Loucy (cell line): ENCODE results near the gene IRF1.

Experiments
- H2AFZ ChIP-seq: fragments of 200-600 bp; sonication (generic); 2 replicates; pipeline ENCODE4 v1.6.0; 2016; ENCODE audit warnings: antibody characterized with exemption, mild to moderate bottlenecking, low read length, moderate library complexity
- H3F3A ChIP-seq: fragments of 200-600 bp; 2 replicates; pipeline ENCODE4 v1.6.0; 2016; ENCODE audit warnings: antibody characterized with exemption, low read depth, mild to moderate bottlenecking
- H3K27me3 ChIP-seq: fragments of 200-600 bp; sonication (generic); 2 replicates; pipeline ENCODE4 v1.6.1; 2014; ENCODE audit warnings: low read length, mild to moderate bottlenecking; ENCODE audit not compliant: insufficient read depth, poor library complexity, severe bottlenecking
- H3K36me3 ChIP-seq: fragments of 200-600 bp; sonication (generic); 2 replicates; pipeline ENCODE4 v1.6.1; 2016; ENCODE audit warnings: low read length; ENCODE audit not compliant: insufficient read depth
- H3K4me1 ChIP-seq: fragments of 200-600 bp; sonication (generic); 2 replicates; pipeline ENCODE4 v1.5.1; 2014; ENCODE audit warnings: low read length, mild to moderate bottlenecking; ENCODE audit not compliant: insufficient read depth, poor library complexity, severe bottlenecking
- H3K4me2 ChIP-seq: fragments of 200-600 bp; sonication (generic); 2 replicates; pipeline ENCODE4 v1.6.0; 2014; ENCODE audit warnings: antibody characterized with exemption, low read length, low read depth, mild to moderate bottlenecking; ENCODE audit not compliant: poor library complexity, severe bottlenecking
- H3K4me3 ChIP-seq: fragments of 200-600 bp; sonication (generic); 2 replicates; pipeline ENCODE4 v1.5.1; 2014; ENCODE audit warnings: low read length, mild to moderate bottlenecking, mixed read lengths; ENCODE audit not compliant: poor library complexity, severe bottlenecking
- H3K79me2 ChIP-seq: fragments of 200-600 bp; sonication (generic); 2 replicates; pipeline ENCODE4 v1.6.1; 2014; ENCODE audit warnings: low read length; ENCODE audit not compliant: insufficient read depth
- H3K9ac ChIP-seq: fragments of 200-600 bp; sonication (generic); 2 replicates; pipeline ENCODE4 v1.6.0; 2014; ENCODE audit warnings: mild to moderate bottlenecking, low read depth, low read length, moderate library complexity; ENCODE audit not compliant: poor library complexity, severe bottlenecking
- H3K9me2 ChIP-seq: fragments of 200-600 bp; sonication (generic); replicated peaks from 2 replicates; pipeline ENCODE4 v1.6.1; 2016; ENCODE audit warnings: low read depth, low read length, mixed read lengths
- H3K9me3 ChIP-seq: fragments of 200-600 bp; sonication (generic); 2 replicates; pipeline ENCODE4 v1.6.1; 2014; ENCODE audit warnings: mild to moderate bottlenecking, antibody characterized with exemption, low read length, low read depth; ENCODE audit not compliant: insufficient read depth
- H4K20me1 ChIP-seq: fragments of 200-600 bp; sonication (generic); 2 replicates; pipeline ENCODE4 v1.6.0; 2014; ENCODE audit warnings: antibody characterized with exemption, low read length, mild to moderate bottlenecking; ENCODE audit not compliant: insufficient read depth, poor library complexity, severe bottlenecking
- EZH2phosphoT487 ChIP-seq: fragments of 200-600 bp; IDR thresholded peaks from 2 replicates; pipeline ENCODE4 v1.6.1; 2018; ENCODE audit warnings: antibody characterized with exemption, mild to moderate bottlenecking, moderate library complexity, borderline replicate concordance
- TF ChIP-seq, protein P1 (sequence below): fragments of 200-600 bp; sonication (generic); conservative IDR thresholded peaks from 2 replicates; pipeline ENCODE4 v1.5.1; 2014; ENCODE audit warnings: mild to moderate bottlenecking, antibody characterized with exemption, low read length

The IRF1 gene

DNA sequence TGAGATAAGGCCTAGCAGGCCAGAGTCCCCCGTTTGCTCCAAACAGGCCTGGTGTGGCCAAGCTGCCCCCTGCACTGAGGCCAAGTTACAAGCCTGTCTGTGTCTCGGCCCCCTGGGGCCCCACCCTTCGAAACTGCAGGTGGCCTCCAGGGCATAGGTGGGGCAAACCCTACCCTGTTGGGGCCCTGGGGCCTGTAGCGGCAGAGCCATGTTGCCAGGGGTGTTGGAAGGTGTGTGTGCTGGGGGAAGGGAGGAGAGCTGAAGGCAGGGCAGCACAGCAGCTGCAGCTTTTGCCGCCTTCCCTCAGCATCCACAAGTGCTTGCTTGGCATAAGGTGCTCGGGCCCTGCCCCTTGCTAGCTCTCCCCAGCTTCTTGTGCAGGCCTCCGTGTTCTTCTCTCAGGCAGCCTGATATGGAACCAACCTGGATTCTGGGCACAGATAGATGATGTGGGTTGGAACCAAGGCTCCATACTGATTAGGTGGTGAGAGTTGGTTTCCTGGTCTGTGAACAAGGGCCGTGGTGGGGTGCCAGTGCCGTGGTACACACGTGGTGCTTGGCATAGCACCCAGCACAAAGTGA is 12.7 kb downstream of the IRF1 start:
- Histone ChIP-seq H3K4me3 (no peak overlapping the region), H2AFZ (no peak overlapping the region), H3K27me3 (no peaks in the 10 kb centered on the region), H3K9me2 (no peaks in the 10 kb centered on the region), H3K4me1 (peaks cover 31% of the 10 kb centered on the region), H3K79me2 (peaks cover 4% of the 10 kb centered on the region; the same call in 1 of the 2 replicates), H3K4me2 (no peak overlapping the region), H3K9ac (no peak overlapping the region), H3K9me3 (no peaks in the 10 kb centered on the region), H3K36me3 (peaks cover 6% of the 10 kb centered on the region; the same call in 1 of the 2 replicates), H4K20me1 (peaks cover under 1% of the 10 kb centered on the region), H3F3A (no peaks in the 10 kb centered on the region)
- no peak for TF ChIP-seq EZH2phosphoT487
- TF ChIP-seq, protein P1, sequence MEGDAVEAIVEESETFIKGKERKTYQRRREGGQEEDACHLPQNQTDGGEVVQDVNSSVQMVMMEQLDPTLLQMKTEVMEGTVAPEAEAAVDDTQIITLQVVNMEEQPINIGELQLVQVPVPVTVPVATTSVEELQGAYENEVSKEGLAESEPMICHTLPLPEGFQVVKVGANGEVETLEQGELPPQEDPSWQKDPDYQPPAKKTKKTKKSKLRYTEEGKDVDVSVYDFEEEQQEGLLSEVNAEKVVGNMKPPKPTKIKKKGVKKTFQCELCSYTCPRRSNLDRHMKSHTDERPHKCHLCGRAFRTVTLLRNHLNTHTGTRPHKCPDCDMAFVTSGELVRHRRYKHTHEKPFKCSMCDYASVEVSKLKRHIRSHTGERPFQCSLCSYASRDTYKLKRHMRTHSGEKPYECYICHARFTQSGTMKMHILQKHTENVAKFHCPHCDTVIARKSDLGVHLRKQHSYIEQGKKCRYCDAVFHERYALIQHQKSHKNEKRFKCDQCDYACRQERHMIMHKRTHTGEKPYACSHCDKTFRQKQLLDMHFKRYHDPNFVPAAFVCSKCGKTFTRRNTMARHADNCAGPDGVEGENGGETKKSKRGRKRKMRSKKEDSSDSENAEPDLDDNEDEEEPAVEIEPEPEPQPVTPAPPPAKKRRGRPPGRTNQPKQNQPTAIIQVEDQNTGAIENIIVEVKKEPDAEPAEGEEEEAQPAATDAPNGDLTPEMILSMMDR = no peak

DNA sequence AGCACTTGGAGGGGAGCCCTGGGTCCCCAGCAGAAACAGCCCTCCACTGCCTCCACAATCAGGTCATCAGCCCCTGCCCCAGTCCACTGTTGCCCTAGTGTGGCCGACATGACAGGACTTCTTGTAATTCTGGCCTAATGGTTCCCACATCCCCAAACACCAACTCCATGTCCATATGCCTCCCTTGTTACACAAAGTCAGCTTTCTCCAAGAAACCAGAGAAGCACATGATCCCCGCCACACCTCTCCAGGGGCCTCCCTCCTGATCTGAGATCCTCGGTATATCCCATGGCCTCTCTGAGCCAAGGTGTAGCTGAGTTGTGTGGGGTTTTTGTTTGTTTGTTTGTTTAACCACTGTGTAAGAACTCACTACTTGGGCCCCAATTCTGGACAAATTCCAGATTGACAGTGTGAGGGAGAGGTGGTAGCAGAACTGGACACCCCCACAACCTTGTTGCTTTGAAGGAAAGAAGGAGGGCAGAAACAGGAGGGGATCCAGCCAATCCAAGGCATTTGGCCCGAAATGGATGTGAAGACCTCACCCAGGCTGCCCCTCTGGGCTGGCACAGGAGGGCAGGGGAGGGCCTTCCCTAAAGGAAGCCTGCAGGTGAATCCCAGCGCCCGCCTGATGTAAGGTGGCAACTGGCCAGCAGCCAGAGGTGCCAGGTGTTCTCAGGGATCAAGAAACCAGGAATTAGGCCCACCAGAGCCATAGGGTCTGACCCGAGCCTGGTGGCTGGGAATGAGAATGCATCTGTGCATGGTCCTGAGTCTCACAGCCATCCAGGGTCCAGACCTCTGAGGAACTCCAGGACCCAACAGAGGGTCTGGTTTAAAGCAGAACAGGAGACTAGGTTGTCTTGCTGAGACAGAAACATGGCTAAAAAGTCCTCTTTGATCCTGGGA is 13.4 kb downstream of the IRF1 start:
- Histone ChIP-seq H3K9ac (no peak overlapping the region), H3K79me2 (peaks cover 4% of the 10 kb centered on the region; the same call in 1 of the 2 replicates)
- TF ChIP-seq, protein P1 = no peak
- no peak for TF ChIP-seq EZH2phosphoT487

GRCh38 chr5:132475987-132476875 is 14.3 kb downstream of the IRF1 start:
- H3K4me3 ChIP-seq = no peak overlapping the region
- H3K9ac ChIP-seq = no peak overlapping the region
- peaks cover 40% of the 10 kb centered on the region for H3K4me1 ChIP-seq
- no peaks in the 10 kb centered on the region for H3K9me2 ChIP-seq
- H3F3A ChIP-seq = no peaks in the 10 kb centered on the region
- H3K4me2 ChIP-seq = no peak overlapping the region
- H3K9me3 ChIP-seq = no peaks in the 10 kb centered on the region
- no peaks in the 10 kb centered on the region for H3K36me3 ChIP-seq
- H2AFZ ChIP-seq = no peak overlapping the region
- TF ChIP-seq, protein P1 = no peak
- TF ChIP-seq EZH2phosphoT487 = no peak
- H3K79me2 ChIP-seq = peaks cover 4% of the 10 kb centered on the region; the same call in 1 of the 2 replicates
- no peaks in the 10 kb centered on the region for H3K27me3 ChIP-seq
- no peaks in the 10 kb centered on the region for H4K20me1 ChIP-seq

More for the DNA sequence above, 13.4 kb downstream of the IRF1 start:
- Histone ChIP-seq H3K4me3 (no peak overlapping the region), H3K4me2 (no peak overlapping the region), H3K27me3 (no peaks in the 10 kb centered on the region), H3F3A (no peaks in the 10 kb centered on the region), H3K4me1 (peaks cover 31% of the 10 kb centered on the region), H3K36me3 (peaks cover 6% of the 10 kb centered on the region; the same call in 1 of the 2 replicates), H4K20me1 (no peaks in the 10 kb centered on the region), H3K9me3 (no peaks in the 10 kb centered on the region), H3K9me2 (no peaks in the 10 kb centered on the region), H2AFZ (no peak overlapping the region)
